Measurements from ENCODE around the gene GLT1D1. TPM values are rescaled to one million over a fixed set of nuclear protein-coding genes. Genes with fewer than 3 reads are reported as not detected.
A peak's percentile ranks its signal among the peaks of the same experiment; 100 is the strongest.

Gene GLT1D1
- total and polyA plus RNA-seq, 10 donors = 0.41 to 41.4 (median 13.9) TPM

- H3K4me3 ChIP-seq = no peak overlapping the region
- H3K9me3 ChIP-seq = no peaks in the 10 kb centered on the region
- no peak overlapping the region for H3K27ac ChIP-seq
- H3K27me3 ChIP-seq (replicated peaks in 1 of 7) = peaks cover 0 to 15% (median 0%) of the 10 kb centered on the region in 7 donors
- no peak for TF ChIP-seq CTCF (IDR thresholded peaks at IDR 0.05 in 8 of 11, conservative IDR thresholded peaks at IDR 0.05 in 3 of 11)
- TF ChIP-seq POLR2A (IDR thresholded peaks at IDR 0.05) = no peak
- TF ChIP-seq POLR2AphosphoS5 (IDR thresholded peaks at IDR 0.05) = no peak
- intact Hi-C loops (cut with DNase I; ENCODE audit: low total_unique reads) = no loop called here
- peaks cover 0 to 31% (median 0%) of the 10 kb centered on the region in 6 donors for H3K36me3 ChIP-seq
- no peaks in the 10 kb centered on the region for H3K4me1 ChIP-seq
- 82 to 90% (median 87%) methylated on average over 7 of the region's 7 CpGs for whole genome bisulfite sequencing, 5 donors
- no peak for DNase-seq
These were observed 80.6 kb downstream of the GLT1D1 start for GRCh38 chr12:128933926-128934325.

GRCh38 chr12:128938886-128939285, 85.6 kb downstream of the GLT1D1 start:
- Histone ChIP-seq H3K4me1 (no peaks in the 10 kb centered on the region), H3K9me3 (no peaks in the 10 kb centered on the region), H3K36me3 (peaks cover 0 to 8% (median 0%) of the 10 kb centered on the region in 6 donors), H3K4me3 (no peak overlapping the region), H3K27ac (peak overlapping the region in 1 of 8 donors; percentile 25), H3K27me3 (replicated peaks in 1 of 7) (peaks cover 0 to 9% (median 0%) of the 10 kb centered on the region in 7 donors)
- DNase-seq = no peak
- 63 to 92% (median 70%) methylated on average over 5 of the region's 5 CpGs for WGBS, 5 donors
- no peak for TF ChIP-seq CTCF (IDR thresholded peaks at IDR 0.05 in 8 of 11, conservative IDR thresholded peaks at IDR 0.05 in 3 of 11)
- peak in 1 of 3 donors; percentile 61 for TF ChIP-seq POLR2AphosphoS5 (IDR thresholded peaks at IDR 0.05)
- intact Hi-C loops (cut with DNase I; ENCODE audit: low total_unique reads) = no loop called here

- DNase-seq = no peak
- 86 to 92% (median 90%) methylated on average over 15 of the region's 15 CpGs for WGBS, 5 donors
- no peak for TF ChIP-seq CTCF (IDR thresholded peaks at IDR 0.05 in 8 of 11, conservative IDR thresholded peaks at IDR 0.05 in 3 of 11)
These were observed 87.0 kb downstream of the GLT1D1 start for GRCh38 chr12:128940090-128940888.

GRCh38 chr12:128940974-128941373, 87.7 kb downstream of the GLT1D1 start:
- H3K4me3 ChIP-seq = no peak overlapping the region
- WGBS, 5 donors = 51 to 73% (median 68%) methylated on average over 5 of the region's 5 CpGs
- no peak for DNase-seq
- H3K9me3 ChIP-seq = no peaks in the 10 kb centered on the region
- no peak overlapping the region for H3K27ac ChIP-seq
- no peaks in the 10 kb centered on the region for H3K27me3 ChIP-seq (replicated peaks in 1 of 7)
- H3K4me1 ChIP-seq = no peaks in the 10 kb centered on the region
- peaks cover 0 to 12% (median 0%) of the 10 kb centered on the region in 6 donors for H3K36me3 ChIP-seq
- TF ChIP-seq POLR2AphosphoS5 (IDR thresholded peaks at IDR 0.05) (no peak), POLR2A (IDR thresholded peaks at IDR 0.05) (no peak), CTCF (IDR thresholded peaks at IDR 0.05 in 8 of 11, conservative IDR thresholded peaks at IDR 0.05 in 3 of 11) (no peak)
- intact Hi-C loops (cut with DNase I; ENCODE audit: low total_unique reads) = no loop called here

More at GRCh38 chr12:128940090-128940888, 87.0 kb downstream of the GLT1D1 start:
- no peaks in the 10 kb centered on the region for H3K4me1 ChIP-seq
- H3K27me3 ChIP-seq (replicated peaks in 1 of 7) = peaks cover 0 to 1% (median 0%) of the 10 kb centered on the region in 7 donors
- H3K9me3 ChIP-seq = no peaks in the 10 kb centered on the region
- H3K4me3 ChIP-seq = no peak overlapping the region
- intact Hi-C loops (cut with DNase I; ENCODE audit: low total_unique reads) = no loop called here
- peaks cover 0 to 5% (median 0%) of the 10 kb centered on the region in 6 donors for H3K36me3 ChIP-seq
- H3K27ac ChIP-seq = no peak overlapping the region

Measured in spleen (tissue), 11 donors.